ENCODE results near the gene MTUS2. TPM values are rescaled to one million over a fixed set of nuclear protein-coding genes. Genes with fewer than 3 reads are reported as not detected.
A peak's percentile ranks its signal among the peaks of the same experiment; 100 is the strongest.

MTUS2 gene
- total RNA-seq, 5 donors from 2014 or later (not counting 1 experiment from before 2014, with no cell fraction given), result 0.05 to 0.28 (median 0.12) TPM

DNA sequence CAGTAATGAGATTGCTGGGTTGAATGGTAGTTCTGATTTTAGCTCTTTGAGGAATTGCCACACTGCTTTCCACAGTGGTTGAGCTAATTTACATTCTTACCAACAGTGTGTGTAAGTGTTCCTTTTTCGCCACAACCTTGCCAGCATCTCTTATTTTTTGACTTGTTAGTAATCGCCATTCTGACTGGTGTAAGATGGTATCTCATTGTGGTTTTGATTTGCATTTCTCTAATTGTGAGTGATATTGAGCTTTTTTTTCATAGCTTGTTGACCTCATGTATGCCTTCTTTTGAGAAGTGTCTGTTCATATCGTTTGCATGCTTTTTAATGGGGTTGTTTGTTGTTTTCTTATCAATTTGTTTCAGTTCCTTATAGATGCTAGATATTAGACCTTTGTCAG, 245.0 kb downstream of the MTUS2 start:
- H3K36me3 Mint-ChIP-seq, result no peaks in the 10 kb centered on the region
- H3K36me3 ChIP-seq (ENCODE audit: control insufficient read depth in 2 of 2, extremely low read depth in 1 of 2, insufficient read depth in 1 of 2, low read length in 1 of 2), result no peaks in the 10 kb centered on the region
- H3K4me1 Mint-ChIP-seq, result peaks cover 0 to 7% (median 0%) of the 10 kb centered on the region in 3 donors
- H3K4me1 ChIP-seq (ENCODE audit: control insufficient read depth in 1 of 2, extremely low read depth in 1 of 2, insufficient read depth in 2 of 2, low read length in 2 of 2), result no peaks in the 10 kb centered on the region
- WGBS (ENCODE audit: insufficient coverage), result 58% methylated on average over 1 of the region's 3 CpGs
- ATAC-seq (replicated peaks in 1 of 4) (no peak), DNase-seq (no peak)
- no peaks in the 10 kb centered on the region for H3K27me3 Mint-ChIP-seq
- CTCF ChIA-PET, result no interaction called here
- no peaks in the 10 kb centered on the region for H3K9me3 ChIP-seq
- peak overlapping the region in 1 of 2 donors; percentile 58 for H3K27ac Mint-ChIP-seq
- H3K9me3 Mint-ChIP-seq, result peaks cover 7 to 11% (median 8%) of the 10 kb centered on the region in 3 donors
- H3K4me3 Mint-ChIP-seq, result no peak overlapping the region
- no peak overlapping the region for H3K27ac ChIP-seq (ENCODE audit: low read length)
- H3K4me3 ChIP-seq (ENCODE audit: control insufficient read depth in 1 of 2, extremely low read depth in 1 of 2, low read length in 1 of 2), result no peak overlapping the region
- POLR2A ChIA-PET, result interaction anchor here in 1 of 2 donors (0.6 kb wide), 1 partner anchor 60 kb away, joined by 6 read pairs; no protein-coding TSS in a partner anchor
- H3K27me3 ChIP-seq (replicated peaks in 1 of 2; ENCODE audit: control insufficient read depth in 2 of 2, extremely low read depth in 1 of 2, insufficient read depth in 2 of 2, low read length in 1 of 2), result peaks cover 0 to 2% of the 10 kb centered on the region in 2 experiments

DNA sequence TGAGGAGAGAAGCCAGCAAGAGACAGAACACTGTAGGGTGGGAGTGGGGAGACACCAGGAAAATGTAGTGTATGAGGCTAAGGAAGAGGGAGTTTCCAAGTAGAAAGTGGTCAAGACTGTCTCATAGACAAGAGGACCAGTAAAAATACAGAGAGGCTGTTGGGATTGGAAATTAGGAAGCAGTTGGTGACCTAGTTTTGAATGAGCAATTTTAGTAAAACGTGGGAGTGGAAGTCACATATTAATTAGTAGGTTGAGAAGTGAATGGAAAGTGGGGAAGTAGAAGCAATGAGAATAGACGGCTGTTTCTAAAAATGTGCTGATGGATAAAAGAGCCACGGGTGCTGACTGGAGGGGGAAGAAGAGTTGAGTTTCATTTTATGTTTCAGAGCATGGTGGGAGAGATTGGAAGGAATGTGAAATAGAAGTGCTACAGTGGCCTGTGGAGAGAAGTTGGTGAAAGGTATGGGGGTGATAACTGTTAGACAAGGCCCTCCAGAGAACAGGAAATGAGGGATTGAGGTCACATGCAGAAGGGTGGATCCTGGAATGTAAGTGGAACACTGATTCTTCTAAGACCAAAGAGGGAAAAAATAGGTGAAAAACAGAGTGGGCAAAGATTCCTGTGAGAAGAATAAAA, 247.3 kb downstream of the MTUS2 start:
- H3K4me1 ChIP-seq (ENCODE audit: control insufficient read depth in 1 of 2, extremely low read depth in 1 of 2, insufficient read depth in 2 of 2, low read length in 2 of 2), result no peaks in the 10 kb centered on the region
- H3K4me3 Mint-ChIP-seq, result no peak overlapping the region
- no peak overlapping the region for H3K27ac ChIP-seq (ENCODE audit: low read length)
- no peak for DNase-seq
- 20% methylated on average over 3 of the region's 3 CpGs for WGBS (ENCODE audit: insufficient coverage)
- peaks cover 2 to 4% (median 4%) of the 10 kb centered on the region in 3 donors for H3K9me3 Mint-ChIP-seq
- no peaks in the 10 kb centered on the region for H3K27me3 Mint-ChIP-seq
- no peak overlapping the region for H3K27ac Mint-ChIP-seq
- peaks cover 0 to 2% of the 10 kb centered on the region in 2 experiments for H3K27me3 ChIP-seq (replicated peaks in 1 of 2; ENCODE audit: control insufficient read depth in 2 of 2, extremely low read depth in 1 of 2, insufficient read depth in 2 of 2, low read length in 1 of 2)
- no peaks in the 10 kb centered on the region for H3K36me3 Mint-ChIP-seq
- CTCF ChIA-PET, result no interaction called here
- no peaks in the 10 kb centered on the region for H3K36me3 ChIP-seq (ENCODE audit: control insufficient read depth in 2 of 2, extremely low read depth in 1 of 2, insufficient read depth in 1 of 2, low read length in 1 of 2)
- H3K4me3 ChIP-seq (ENCODE audit: control insufficient read depth in 1 of 2, extremely low read depth in 1 of 2, low read length in 1 of 2), result no peak overlapping the region
- ATAC-seq (replicated peaks in 1 of 4), result no peak
- no peaks in the 10 kb centered on the region for H3K9me3 ChIP-seq
- peaks cover 0 to 7% (median 0%) of the 10 kb centered on the region in 3 donors for H3K4me1 Mint-ChIP-seq
- POLR2A ChIA-PET, result no interaction called here

GRCh38 chr13:29073755-29074154, 253.6 kb downstream of the MTUS2 start:
- ATAC-seq (replicated peaks in 1 of 4), result no peak
- peaks cover 0 to 5% of the 10 kb centered on the region in 2 donors for H3K27me3 Mint-ChIP-seq
- H3K27ac Mint-ChIP-seq, result no peak overlapping the region
- no peaks in the 10 kb centered on the region for H3K36me3 ChIP-seq (ENCODE audit: control insufficient read depth in 2 of 2, extremely low read depth in 1 of 2, insufficient read depth in 1 of 2, low read length in 1 of 2)
- no peaks in the 10 kb centered on the region for H3K27me3 ChIP-seq (replicated peaks in 1 of 2; ENCODE audit: control insufficient read depth in 2 of 2, extremely low read depth in 1 of 2, insufficient read depth in 2 of 2, low read length in 1 of 2)
- CTCF ChIA-PET, result no interaction called here
- H3K9me3 ChIP-seq, result no peaks in the 10 kb centered on the region
- H3K4me1 ChIP-seq (ENCODE audit: control insufficient read depth in 1 of 2, extremely low read depth in 1 of 2, insufficient read depth in 2 of 2, low read length in 2 of 2), result peaks cover 0 to 14% of the 10 kb centered on the region in 2 experiments
- no peak for DNase-seq
- POLR2A ChIA-PET, result interaction anchor here in 1 of 2 donors (0.6 kb wide), 1 partner anchor 12 kb away, joined by 3 read pairs; no protein-coding TSS in a partner anchor
- peaks cover 0 to 8% (median 0%) of the 10 kb centered on the region in 3 donors for H3K9me3 Mint-ChIP-seq
- no peak overlapping the region for H3K27ac ChIP-seq (ENCODE audit: low read length)
- H3K36me3 Mint-ChIP-seq, result no peaks in the 10 kb centered on the region
- WGBS (ENCODE audit: insufficient coverage), result 60% methylated on average over 3 of the region's 3 CpGs
- no peak overlapping the region for H3K4me3 ChIP-seq (ENCODE audit: control insufficient read depth in 1 of 2, extremely low read depth in 1 of 2, low read length in 1 of 2)
- no peak overlapping the region for H3K4me3 Mint-ChIP-seq
- peaks cover 0 to 8% (median 0%) of the 10 kb centered on the region in 3 donors for H3K4me1 Mint-ChIP-seq

GRCh38 chr13:29077051-29077813, 257.1 kb downstream of the MTUS2 start:
- DNase-seq (no peak), ATAC-seq (replicated peaks in 1 of 4) (no peak)
- Histone ChIP-seq H3K27me3 (replicated peaks in 1 of 2; ENCODE audit: control insufficient read depth in 2 of 2, extremely low read depth in 1 of 2, insufficient read depth in 2 of 2, low read length in 1 of 2) (no peaks in the 10 kb centered on the region), H3K4me3 (ENCODE audit: control insufficient read depth in 1 of 2, extremely low read depth in 1 of 2, low read length in 1 of 2) (no peak overlapping the region), H3K9me3 (no peaks in the 10 kb centered on the region), H3K36me3 (ENCODE audit: control insufficient read depth in 2 of 2, extremely low read depth in 1 of 2, insufficient read depth in 1 of 2, low read length in 1 of 2) (no peaks in the 10 kb centered on the region), H3K27ac (ENCODE audit: low read length) (no peak overlapping the region), H3K4me1 (ENCODE audit: control insufficient read depth in 1 of 2, extremely low read depth in 1 of 2, insufficient read depth in 2 of 2, low read length in 2 of 2) (peaks cover 12 to 23% of the 10 kb centered on the region in 2 experiments)
- Mint-ChIP-seq H3K4me1 (peaks cover 0 to 33% (median 9%) of the 10 kb centered on the region in 3 donors), H3K4me3 (no peak overlapping the region), H3K36me3 (no peaks in the 10 kb centered on the region), H3K27me3 (peaks cover 0 to 5% of the 10 kb centered on the region in 2 donors), H3K27ac (peak overlapping the region in 1 of 2 donors; percentile 86), H3K9me3 (peaks cover 3 to 4% (median 3%) of the 10 kb centered on the region in 3 donors)
- POLR2A ChIA-PET, result no interaction called here
- WGBS (ENCODE audit: insufficient coverage), result no CpG with 5 or more reads among the region's 3 CpGs
- CTCF ChIA-PET, result no interaction called here

GRCh38 chr13:29081036-29081435, 260.9 kb downstream of the MTUS2 start:
- no peaks in the 10 kb centered on the region for H3K36me3 ChIP-seq (ENCODE audit: control insufficient read depth in 2 of 2, extremely low read depth in 1 of 2, insufficient read depth in 1 of 2, low read length in 1 of 2)
- POLR2A ChIA-PET, result no interaction called here
- peak overlapping the region; percentile 52 to 91 for H3K27ac Mint-ChIP-seq
- peaks cover 0 to 42% (median 11%) of the 10 kb centered on the region in 3 donors for H3K4me1 Mint-ChIP-seq
- ATAC-seq (replicated peaks in 1 of 4) (peak; percentile 62 to 93 (median 90)), DNase-seq (peak in 21 of 35 experiments; percentile 0 to 57 (median 6))
- WGBS (ENCODE audit: insufficient coverage), result no CpG with 5 or more reads among the region's 1 CpG
- no peaks in the 10 kb centered on the region for H3K36me3 Mint-ChIP-seq
- H3K4me1 ChIP-seq (ENCODE audit: control insufficient read depth in 1 of 2, extremely low read depth in 1 of 2, insufficient read depth in 2 of 2, low read length in 2 of 2), result peaks cover 15 to 23% of the 10 kb centered on the region in 2 experiments
- peaks cover 0 to 3% (median 3%) of the 10 kb centered on the region in 3 donors for H3K9me3 Mint-ChIP-seq
- H3K27me3 ChIP-seq (replicated peaks in 1 of 2; ENCODE audit: control insufficient read depth in 2 of 2, extremely low read depth in 1 of 2, insufficient read depth in 2 of 2, low read length in 1 of 2), result no peaks in the 10 kb centered on the region
- H3K4me3 Mint-ChIP-seq, result no peak overlapping the region
- no peaks in the 10 kb centered on the region for H3K9me3 ChIP-seq
- no peaks in the 10 kb centered on the region for H3K27me3 Mint-ChIP-seq
- no peak overlapping the region for H3K27ac ChIP-seq (ENCODE audit: low read length)
- no peak overlapping the region for H3K4me3 ChIP-seq (ENCODE audit: control insufficient read depth in 1 of 2, extremely low read depth in 1 of 2, low read length in 1 of 2)
- CTCF ChIA-PET, result interaction anchor here in 1 of 2 donors (0.8 kb wide), 1 partner anchor 195 kb away, joined by 3 read pairs; no protein-coding TSS in a partner anchor

GRCh38 chr13:29081697-29082440, 261.7 kb downstream of the MTUS2 start:
- Histone ChIP-seq H3K36me3 (ENCODE audit: control insufficient read depth in 2 of 2, extremely low read depth in 1 of 2, insufficient read depth in 1 of 2, low read length in 1 of 2) (no peaks in the 10 kb centered on the region), H3K9me3 (no peaks in the 10 kb centered on the region), H3K27me3 (replicated peaks in 1 of 2; ENCODE audit: control insufficient read depth in 2 of 2, extremely low read depth in 1 of 2, insufficient read depth in 2 of 2, low read length in 1 of 2) (no peaks in the 10 kb centered on the region), H3K4me3 (ENCODE audit: control insufficient read depth in 1 of 2, extremely low read depth in 1 of 2, low read length in 1 of 2) (no peak overlapping the region), H3K27ac (ENCODE audit: low read length) (peak overlapping the region; percentile 17), H3K4me1 (ENCODE audit: control insufficient read depth in 1 of 2, extremely low read depth in 1 of 2, insufficient read depth in 2 of 2, low read length in 2 of 2) (peaks cover 15 to 16% of the 10 kb centered on the region in 2 experiments)
- H3K9me3 Mint-ChIP-seq, result peaks cover 0 to 3% (median 3%) of the 10 kb centered on the region in 3 donors
- H3K4me1 Mint-ChIP-seq, result peaks cover 0 to 42% (median 11%) of the 10 kb centered on the region in 3 donors
- H3K27ac Mint-ChIP-seq, result peak overlapping the region; percentile 73 to 86
- ATAC-seq (replicated peaks in 1 of 4), result no peak
- ChIA-PET POLR2A (no interaction called here), CTCF (interaction anchor here in 1 of 2 donors (0.7 kb wide), 1 partner anchor 159 kb away, joined by 3 read pairs; no protein-coding TSS in a partner anchor)
- no peak overlapping the region for H3K4me3 Mint-ChIP-seq
- 83% methylated on average over 6 of the region's 7 CpGs for WGBS (ENCODE audit: insufficient coverage)
- no peaks in the 10 kb centered on the region for H3K36me3 Mint-ChIP-seq
- no peaks in the 10 kb centered on the region for H3K27me3 Mint-ChIP-seq
- no peak for DNase-seq

All from T-cell (primary cell).